Suppressor macrophage treated with lipopolysaccharide for 4 hours (primary cell): ENCODE measurements around the gene GORASP1.
"Not testable (repeated sequence)": the region's sequence is repeated elsewhere in the genome, so short reads cannot be mapped to it uniquely, and the experiment has no call there.

Experiments
- DNase-seq: peaks from one replicate; pipeline ENCODE4 v3.0.0-alpha.2; 2020

Gene GORASP1

DNA sequence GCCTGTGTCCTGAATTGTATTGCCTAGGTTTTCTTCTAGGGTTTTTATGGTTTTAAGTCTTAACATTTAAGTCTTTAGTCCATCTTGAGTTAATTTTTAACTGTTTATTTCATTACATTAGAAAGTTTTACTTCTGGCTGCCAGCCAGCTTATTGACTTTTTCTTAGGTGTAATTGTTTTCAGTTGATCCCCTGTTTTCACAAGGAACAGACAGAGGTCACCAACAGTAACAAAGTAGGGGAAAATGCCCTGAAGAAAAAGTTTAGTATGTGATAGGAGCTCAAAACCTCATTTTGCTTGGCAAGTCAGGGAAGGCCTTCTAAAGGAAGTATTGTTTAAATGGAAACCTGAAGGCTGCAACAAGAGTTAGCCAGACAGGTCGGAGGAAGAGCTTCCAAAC, 45.2 kb downstream of the GORASP1 start:
- DNase-seq: no peak

DNA sequence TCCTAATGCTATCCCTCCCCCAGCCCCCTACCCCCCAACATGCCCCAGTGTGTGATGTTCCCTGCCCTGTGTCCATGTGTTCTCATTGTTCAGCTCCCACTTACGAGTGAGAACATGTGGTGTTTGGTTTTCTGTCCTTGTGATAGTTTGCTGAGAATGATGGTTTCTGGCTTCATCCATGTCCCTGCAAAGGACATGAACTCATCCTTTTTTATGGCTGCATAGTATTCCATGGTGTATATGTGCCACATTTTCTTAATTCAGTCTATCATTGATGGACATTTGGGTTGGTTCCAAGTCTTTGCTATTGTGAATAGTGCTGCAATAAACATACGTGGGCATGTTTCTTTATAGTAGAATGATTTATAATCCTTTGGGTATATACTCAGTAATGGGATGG, 46.2 kb downstream of the GORASP1 start:
- not testable (repeated sequence) for DNase-seq

DNA sequence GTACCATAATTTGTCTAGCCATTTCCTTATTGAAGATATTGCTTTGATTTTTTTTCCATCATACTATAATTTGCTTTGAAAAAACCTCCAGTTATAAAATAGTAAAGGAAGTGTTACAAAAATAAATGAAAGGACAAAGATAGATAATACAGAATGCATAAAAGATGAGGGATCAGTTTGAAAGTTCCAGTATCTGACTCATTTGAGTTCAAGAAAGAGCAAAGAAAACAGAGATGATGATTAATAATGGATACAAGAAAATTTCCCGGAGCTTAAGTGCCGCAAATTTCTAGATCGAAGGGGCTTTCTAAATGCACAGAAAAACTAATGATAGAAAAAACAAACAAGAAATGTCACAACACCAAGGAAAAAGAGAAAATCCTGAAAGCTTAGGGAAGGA, 51.3 kb downstream of the GORASP1 start:
- DNase-seq: no peak

DNA sequence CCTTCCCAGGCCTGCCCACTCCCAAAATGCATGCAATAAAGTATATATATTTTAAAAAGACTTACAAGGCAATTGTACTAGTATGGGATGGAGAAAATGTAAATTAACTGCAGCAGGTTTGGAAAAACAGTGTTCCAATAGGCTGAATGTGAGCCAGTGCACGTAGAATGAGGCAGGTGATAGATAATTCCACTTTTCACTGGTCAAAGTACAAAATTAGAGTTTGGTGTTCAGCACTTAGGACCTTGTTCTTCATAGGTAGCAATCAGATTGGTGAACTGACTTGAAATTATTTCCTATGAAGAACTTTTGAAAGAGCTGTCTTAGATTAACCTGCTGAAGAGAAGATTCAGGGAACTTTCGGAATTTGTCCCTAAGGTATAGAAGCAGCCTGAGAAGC, 53.7 kb downstream of the GORASP1 start:
- no peak for DNase-seq

DNA sequence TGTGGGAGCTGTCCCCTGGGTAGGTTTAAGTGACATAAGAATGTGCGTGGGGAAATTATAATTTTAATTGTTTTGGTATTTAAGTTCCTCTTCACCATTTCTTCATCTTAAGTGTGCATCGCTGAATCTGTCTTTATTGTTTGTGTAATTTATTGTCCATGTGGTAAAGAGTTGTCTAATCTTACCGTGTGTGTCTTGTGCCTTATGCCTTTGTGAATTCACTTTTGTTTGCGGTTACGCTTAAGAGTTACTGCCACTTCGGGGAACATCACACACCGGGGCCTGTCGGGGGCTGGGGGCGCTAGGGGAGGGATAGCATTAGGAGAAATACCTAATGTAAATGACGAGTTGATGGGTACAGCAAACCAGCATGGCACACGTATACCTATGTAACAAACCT, 54.8 kb downstream of the GORASP1 start:
- no peak for DNase-seq

DNA sequence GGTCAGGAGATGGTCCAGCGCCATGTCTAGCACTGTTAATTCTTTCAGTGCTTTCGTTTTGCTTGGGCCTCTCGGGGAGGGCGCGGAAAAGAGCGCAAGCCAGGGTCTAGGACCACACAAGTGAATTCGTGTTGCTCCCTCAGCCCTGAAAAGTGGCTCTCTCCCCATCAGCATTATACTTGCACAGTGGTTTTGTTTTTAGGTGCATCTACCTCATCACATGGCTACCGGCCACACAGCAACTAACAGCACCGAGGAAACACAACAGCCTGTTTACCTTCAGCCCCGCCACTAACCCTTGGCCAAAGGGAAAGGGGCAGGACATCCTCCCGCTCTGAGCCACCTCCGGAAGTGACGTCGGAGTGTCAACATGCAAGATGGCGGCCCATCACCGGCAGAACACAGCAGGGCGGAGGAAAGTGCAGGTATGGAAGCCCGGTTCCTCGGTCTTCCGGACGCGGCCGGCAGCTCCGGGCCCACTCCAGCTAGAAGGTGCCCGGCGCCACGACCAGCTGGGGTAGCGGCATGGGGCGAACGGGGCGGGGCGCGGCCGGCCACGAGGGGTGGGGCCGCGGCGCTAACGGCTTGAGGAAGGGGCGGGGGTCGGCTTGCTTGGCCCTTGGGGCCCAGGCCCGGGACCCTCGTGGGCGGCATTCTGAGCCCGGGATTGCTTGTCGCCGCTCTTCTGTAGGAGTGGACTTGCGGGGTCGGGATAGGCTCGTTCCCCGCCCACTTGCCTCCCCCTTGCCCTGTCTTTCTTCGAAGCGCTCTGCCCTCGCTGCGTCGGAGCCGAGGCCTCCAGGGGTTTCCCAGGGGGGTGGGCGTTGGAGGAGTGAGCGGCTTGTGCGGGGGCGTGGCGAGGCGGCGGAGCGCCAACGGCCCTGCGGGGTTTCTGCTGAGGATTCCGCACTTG, 55.5 kb downstream of the GORASP1 start, which contains the start of the genes SCN11A and WDR48:
TSS of gene SCN11A (minus strand) at position 296 of the 913 bp plus-strand sequence. CDS start 101,582 bp downstream, outside the sequence.
TSS of gene WDR48 (plus strand) at position 368 of the 913 bp plus-strand sequence. CDS start at position 378, 10 bp downstream.
- peak; percentile 91 for DNase-seq

DNA sequence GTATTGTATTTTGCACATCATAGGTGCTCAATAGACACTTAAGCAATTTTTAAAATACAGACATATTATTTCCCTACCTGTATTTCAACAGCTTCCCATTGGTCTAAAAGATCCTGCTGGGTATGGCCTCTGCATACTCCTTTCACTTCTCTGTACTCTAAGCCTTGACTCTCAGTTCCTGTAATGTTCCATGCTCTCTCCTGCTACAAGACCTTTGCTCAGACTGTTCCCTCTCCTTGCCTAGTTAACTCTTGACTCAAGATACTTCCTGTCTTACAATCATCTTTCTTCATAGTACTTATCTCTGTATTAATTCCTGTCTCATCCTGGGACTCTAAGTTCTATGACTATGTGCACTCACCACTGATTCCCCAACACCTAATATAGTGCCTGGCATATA, 57.4 kb downstream of the GORASP1 start:
- DNase-seq: peak; percentile 68
